ENCODE measurements around the gene MRPL52. TPM values are rescaled to one million over a fixed set of nuclear protein-coding genes. Genes with fewer than 3 reads are reported as not detected.

The MRPL52 gene
- total and polyA plus RNA-seq, 2 of the 13 experiments (the other 11 are each of a cell fraction or from before 2014, with no cell fraction given) = 118 to 329 TPM

- no peak for TF ChIP-seq PHF8 (CRISPR knock-in tag; IDR thresholded peaks at IDR 0.05)
- peak; percentile 95 for TF ChIP-seq HNF4A (CRISPR knock-in tag; IDR thresholded peaks at IDR 0.05)
- TF ChIP-seq E2F2 (CRISPR knock-in tag; IDR thresholded peaks at IDR 0.05; ENCODE audit: borderline replicate concordance) = no peak
- TF ChIP-seq ZNF30 (CRISPR knock-in tag; IDR thresholded peaks at IDR 0.05) = no peak
- TF ChIP-seq NR2C2 (CRISPR knock-in tag; IDR thresholded peaks at IDR 0.05; ENCODE audit: borderline replicate concordance) = no peak
- TF ChIP-seq ARNT (IDR thresholded peaks at IDR 0.05) = no peak
- no peak for TF ChIP-seq CEBPZ (IDR thresholded peaks at IDR 0.05; ENCODE audit: low read length)
- no peak for TF ChIP-seq RNF2 (conservative IDR thresholded peaks at IDR 0.05; ENCODE audit: low read depth)
- TF ChIP-seq ZNF326 (CRISPR knock-in tag; IDR thresholded peaks at IDR 0.05; ENCODE audit: borderline replicate concordance) = 0 out of 2 replicates have a peak, but pooled peaks have one; percentile 20
- no peak for TF ChIP-seq LRRFIP1 (CRISPR knock-in tag; conservative IDR thresholded peaks at IDR 0.05)
- TF ChIP-seq SMAD3 (CRISPR knock-in tag; IDR thresholded peaks at IDR 0.05) = 0 out of 2 replicates have a peak, but pooled peaks have one; percentile 27
- TF ChIP-seq BRF2 (CRISPR knock-in tag; IDR thresholded peaks at IDR 0.05) = no peak
- 0 out of 2 replicates have a peak, but pooled peaks have one; percentile 40 for TF ChIP-seq HOXA9 (CRISPR knock-in tag; IDR thresholded peaks at IDR 0.05; ENCODE audit: borderline replicate concordance)
- no peak for TF ChIP-seq TRIM22 (IDR thresholded peaks at IDR 0.05)
- no peak for TF ChIP-seq ZBTB20 (CRISPR knock-in tag; IDR thresholded peaks at IDR 0.05; ENCODE audit: borderline replicate concordance, low read depth)
- TF ChIP-seq THYN1 (CRISPR knock-in tag; IDR thresholded peaks at IDR 0.05; ENCODE audit: borderline replicate concordance, low read depth) = no peak
- no peak for TF ChIP-seq FOXK2 (IDR thresholded peaks at IDR 0.05)
Measured at GRCh38 chr14:22814941-22815713, 14.6 kb upstream of the MRPL52 start, which contains the start of gene SLC7A7 (continued).

Data from HepG2 (cell line).